Activated CD4-positive, alpha-beta T cell treated with anti-CD3 and anti-CD28 coated beads, Interleukin-2, amount 10 ng/mL, durations not matched to agents 7 days and 5 days (primary cell): ENCODE results near the gene RHEX. TPM values are rescaled to one million over a fixed set of nuclear protein-coding genes. Genes with fewer than 3 reads are reported as not detected.
A peak's percentile ranks its signal among the peaks of the same experiment; 100 is the strongest.

Source experiments
- CTCF ChIA-PET: fragments of 350-600 bp; sonication (Branson Sonifier 250); formaldehyde crosslinking; loops from one replicate; lab custom pipeline; 2021; ENCODE audit warnings: antibody characterized with exemption; lab: Charles Lee
- POLR2A ChIA-PET: fragments of 350-600 bp; sonication (Branson Sonifier 250); formaldehyde crosslinking; loops from one replicate; lab custom pipeline; 2021; ENCODE audit warnings: antibody characterized with exemption; lab: Charles Lee
- DNase-seq: peaks from one replicate; pipeline ENCODE4 v3.0.0-alpha.2; 2020
- H3K27ac Mint-ChIP-seq: one replicate; pipeline ENCODE4 v1.8.0; 2021; ENCODE audit warnings: mild to moderate bottlenecking, moderate library complexity, mixed read lengths
- H3K27me3 Mint-ChIP-seq: one replicate; pipeline ENCODE4 v1.8.0; 2021; ENCODE audit warnings: mixed read lengths
- H3K36me3 Mint-ChIP-seq: one replicate; pipeline ENCODE4 v1.8.0; 2021; ENCODE audit warnings: low read depth, mixed read lengths
- H3K4me1 Mint-ChIP-seq: one replicate; pipeline ENCODE4 v1.8.0; 2021; ENCODE audit warnings: mixed read lengths
- H3K4me3 Mint-ChIP-seq: one replicate; pipeline ENCODE4 v1.8.0; 2021; ENCODE audit warnings: mild to moderate bottlenecking, moderate library complexity, mixed read lengths
- H3K9me3 Mint-ChIP-seq: one replicate; pipeline ENCODE4 v1.8.0; 2021; ENCODE audit warnings: mixed read lengths
- total RNA-seq, 2 experiments: library from RNA; stranded (reverse); gene quantifications; one replicate each; pipeline ENCODE4 v1.2.3, GENCODE V29; 2021

RHEX gene
- total RNA-seq, 2 experiments from 2014 or later, result not detected

DNA sequence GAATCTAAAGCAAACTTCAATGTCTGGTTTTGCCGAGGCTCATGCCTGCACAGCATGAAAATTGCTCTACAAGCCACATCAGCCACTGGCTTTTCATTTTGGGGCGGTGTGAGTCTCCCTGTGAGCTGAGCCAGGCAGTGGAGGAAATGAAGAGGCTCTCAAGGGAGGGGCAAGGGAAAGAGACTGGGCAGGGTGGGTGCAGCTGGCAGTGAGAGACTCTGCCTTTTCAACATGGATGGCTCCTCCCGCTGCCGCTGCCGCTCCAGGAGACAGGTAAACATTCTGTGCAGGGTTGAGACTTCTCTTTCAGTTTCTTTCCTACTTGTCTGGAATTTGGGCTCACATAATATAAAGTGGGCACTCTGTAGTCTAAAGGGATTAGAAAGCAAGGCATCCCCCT, 17.9 kb upstream of the RHEX start:
- Mint-ChIP-seq H3K9me3 (no peaks in the 10 kb centered on the region), H3K27me3 (peaks cover 21% of the 10 kb centered on the region), H3K4me1 (peaks cover 43% of the 10 kb centered on the region), H3K4me3 (peak overlapping the region; percentile 44), H3K27ac (no peak overlapping the region), H3K36me3 (no peaks in the 10 kb centered on the region)
- POLR2A ChIA-PET, result no interaction called here
- CTCF ChIA-PET, result interaction anchor here (1.2 kb wide), 1 partner anchor 24 kb away, joined by 3 read pairs; no protein-coding TSS in a partner anchor
- peak; percentile 25 for DNase-seq

- POLR2A ChIA-PET, result no interaction called here
- H3K4me1 Mint-ChIP-seq, result peaks cover 46% of the 10 kb centered on the region
- H3K9me3 Mint-ChIP-seq, result no peaks in the 10 kb centered on the region
- no peak for DNase-seq
- no peak overlapping the region for H3K4me3 Mint-ChIP-seq
- no peaks in the 10 kb centered on the region for H3K36me3 Mint-ChIP-seq
- no peak overlapping the region for H3K27ac Mint-ChIP-seq
- CTCF ChIA-PET, result interaction anchor here (0.8 to 1.5 kb wide), 6 partner anchors 9 to 69 kb away, joined by 3 to 7 read pairs (median 3); no protein-coding TSS in a partner anchor
- peaks cover 30% of the 10 kb centered on the region for H3K27me3 Mint-ChIP-seq
These were observed 16.1 kb upstream of the RHEX start for GRCh38 chr1:206036663-206037455.

GRCh38 chr1:206037581-206037980, 15.4 kb upstream of the RHEX start:
- Mint-ChIP-seq H3K27me3 (peaks cover 31% of the 10 kb centered on the region), H3K36me3 (no peaks in the 10 kb centered on the region), H3K4me3 (no peak overlapping the region), H3K27ac (no peak overlapping the region), H3K4me1 (peaks cover 44% of the 10 kb centered on the region), H3K9me3 (no peaks in the 10 kb centered on the region)
- POLR2A ChIA-PET, result no interaction called here
- no peak for DNase-seq
- CTCF ChIA-PET, result interaction anchor here (0.8 to 1.5 kb wide), 6 partner anchors 8 to 69 kb away, joined by 3 to 7 read pairs (median 3); no protein-coding TSS in a partner anchor

DNA sequence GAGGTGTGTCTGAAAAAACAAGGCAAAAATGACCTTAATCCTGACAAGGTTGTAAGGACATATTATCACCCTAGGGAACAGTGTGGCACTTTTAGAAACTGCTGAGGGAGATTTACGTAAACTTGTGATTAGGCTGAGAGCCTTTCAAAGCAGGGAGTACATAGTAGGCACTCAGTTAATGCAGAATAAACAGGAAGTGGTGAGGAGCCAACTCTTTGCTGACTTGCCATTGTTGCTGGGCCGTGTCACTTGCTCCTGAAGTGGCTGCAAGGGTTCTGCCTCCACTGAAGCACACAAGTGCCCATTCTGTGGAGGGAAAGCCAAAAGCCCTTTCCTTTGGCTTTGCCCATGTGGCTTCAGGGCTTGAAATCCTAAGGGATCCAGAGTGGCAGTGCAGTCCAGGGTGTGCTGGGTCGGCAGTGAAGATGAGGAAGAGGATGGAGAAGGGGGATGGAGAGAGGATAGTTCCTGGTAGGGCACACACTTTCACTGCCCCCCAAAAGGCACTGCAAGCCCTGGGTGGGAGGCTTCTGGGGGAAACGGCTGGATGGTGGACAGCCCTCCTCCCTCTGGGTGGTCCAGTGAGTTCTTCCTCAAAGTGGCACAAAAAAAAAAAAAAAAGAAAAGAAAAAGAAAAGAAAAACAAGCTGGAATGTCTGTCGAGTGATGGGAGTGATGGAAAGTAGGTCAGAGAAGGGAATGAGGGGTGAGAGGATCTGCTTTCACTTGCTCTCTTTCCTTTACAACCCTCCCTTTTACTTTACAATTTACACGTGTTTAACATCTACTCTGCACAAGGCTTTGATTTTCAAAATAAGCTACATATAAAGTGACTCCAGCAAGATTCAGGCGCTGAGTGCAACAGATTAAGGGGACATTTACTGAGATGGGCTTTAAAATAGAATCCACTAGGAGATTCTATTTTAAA, 13.7 kb upstream of the RHEX start:
- peaks cover 27% of the 10 kb centered on the region for H3K27me3 Mint-ChIP-seq
- H3K4me3 Mint-ChIP-seq, result no peak overlapping the region
- H3K27ac Mint-ChIP-seq, result peak overlapping the region; percentile 65
- ChIA-PET CTCF (interaction anchor here (1.5 kb wide), 1 partner anchor 19 kb away, joined by 5 read pairs; no protein-coding TSS in a partner anchor), POLR2A (no interaction called here)
- H3K9me3 Mint-ChIP-seq, result no peaks in the 10 kb centered on the region
- peak; percentile 22 for DNase-seq
- no peaks in the 10 kb centered on the region for H3K36me3 Mint-ChIP-seq
- H3K4me1 Mint-ChIP-seq, result peaks cover 42% of the 10 kb centered on the region

GRCh38 chr1:206040328-206040727, 12.6 kb upstream of the RHEX start:
- CTCF ChIA-PET, result interaction anchor here (1.5 kb wide), 1 partner anchor 20 kb away, joined by 5 read pairs; no protein-coding TSS in a partner anchor
- Mint-ChIP-seq H3K27me3 (peaks cover 21% of the 10 kb centered on the region), H3K27ac (no peak overlapping the region), H3K36me3 (no peaks in the 10 kb centered on the region), H3K4me1 (peaks cover 32% of the 10 kb centered on the region), H3K4me3 (no peak overlapping the region), H3K9me3 (no peaks in the 10 kb centered on the region)
- DNase-seq, result no peak
- POLR2A ChIA-PET, result no interaction called here

- Mint-ChIP-seq H3K4me3 (no peak overlapping the region), H3K27me3 (peaks cover 19% of the 10 kb centered on the region), H3K27ac (no peak overlapping the region), H3K36me3 (no peaks in the 10 kb centered on the region), H3K4me1 (peaks cover 29% of the 10 kb centered on the region), H3K9me3 (no peaks in the 10 kb centered on the region)
- DNase-seq, result no peak
- ChIA-PET CTCF (no interaction called here), POLR2A (no interaction called here)
These were observed 11.3 kb upstream of the RHEX start for GRCh38 chr1:206041640-206042039.

GRCh38 chr1:206047271-206047670, 5.7 kb upstream of the RHEX start:
- peaks cover 25% of the 10 kb centered on the region for H3K4me1 Mint-ChIP-seq
- ChIA-PET POLR2A (no interaction called here), CTCF (interaction anchor here (1.4 kb wide), 1 partner anchor 59 kb away, joined by 3 read pairs; no protein-coding TSS in a partner anchor)

GRCh38 chr1:206048582-206048981, 4.4 kb upstream of the RHEX start:
- H3K36me3 Mint-ChIP-seq, result peaks cover 4% of the 10 kb centered on the region
- peaks cover 38% of the 10 kb centered on the region for H3K4me1 Mint-ChIP-seq
- no peak overlapping the region for H3K27ac Mint-ChIP-seq
- no peak for DNase-seq
- H3K4me3 Mint-ChIP-seq, result no peak overlapping the region
- no peaks in the 10 kb centered on the region for H3K9me3 Mint-ChIP-seq
- CTCF ChIA-PET, result no interaction called here
- peaks cover 2% of the 10 kb centered on the region for H3K27me3 Mint-ChIP-seq
- POLR2A ChIA-PET, result no interaction called here

More at GRCh38 chr1:206047271-206047670, 5.7 kb upstream of the RHEX start:
- Mint-ChIP-seq H3K27me3 (peaks cover 2% of the 10 kb centered on the region), H3K27ac (no peak overlapping the region), H3K4me3 (no peak overlapping the region), H3K9me3 (no peaks in the 10 kb centered on the region), H3K36me3 (no peaks in the 10 kb centered on the region)
- no peak for DNase-seq

GRCh38 chr1:206049293-206049692, 3.7 kb upstream of the RHEX start:
- ChIA-PET POLR2A (no interaction called here), CTCF (no interaction called here)
- DNase-seq, result no peak
- H3K27me3 Mint-ChIP-seq, result peaks cover 2% of the 10 kb centered on the region
- no peak overlapping the region for H3K27ac Mint-ChIP-seq
- H3K9me3 Mint-ChIP-seq, result no peaks in the 10 kb centered on the region
- H3K4me3 Mint-ChIP-seq, result no peak overlapping the region
- peaks cover 5% of the 10 kb centered on the region for H3K36me3 Mint-ChIP-seq
- H3K4me1 Mint-ChIP-seq, result peaks cover 43% of the 10 kb centered on the region

DNA sequence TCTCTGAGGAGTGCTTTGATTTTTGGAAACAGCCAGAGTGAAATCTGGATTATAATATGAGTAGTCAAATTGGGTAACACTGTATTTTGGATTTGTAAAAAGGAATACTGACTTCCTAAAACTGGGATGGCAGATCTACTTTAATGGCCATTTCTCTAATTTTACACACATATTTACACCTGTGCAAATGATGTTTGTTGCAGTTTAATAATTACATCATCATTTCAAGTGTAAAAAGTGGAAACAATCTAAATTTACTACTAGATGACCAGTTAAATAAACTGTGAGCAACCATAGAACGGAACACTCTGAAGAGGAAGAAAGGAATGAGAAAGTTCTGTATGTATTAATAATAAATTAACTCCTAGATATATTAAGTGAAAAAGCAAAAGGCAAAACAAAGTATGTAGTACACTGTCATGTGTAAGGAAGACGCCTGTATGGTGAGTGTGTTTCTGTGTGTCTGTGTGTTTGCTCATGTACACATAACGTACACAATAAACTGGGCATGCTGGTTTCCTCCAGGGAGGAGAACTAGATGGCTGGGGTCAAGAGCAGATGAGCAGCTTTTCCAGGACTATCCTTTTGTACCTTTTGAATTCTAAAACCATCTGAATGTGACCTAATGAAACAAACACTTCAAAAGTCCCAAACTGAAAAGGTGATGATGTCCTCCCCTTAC, 2.9 kb upstream of the RHEX start:
- Mint-ChIP-seq H3K4me3 (no peak overlapping the region), H3K36me3 (peaks cover 5% of the 10 kb centered on the region), H3K4me1 (peaks cover 43% of the 10 kb centered on the region), H3K27me3 (peaks cover 2% of the 10 kb centered on the region), H3K9me3 (no peaks in the 10 kb centered on the region), H3K27ac (peak overlapping the region; percentile 93)
- ChIA-PET POLR2A (no interaction called here), CTCF (interaction anchor here (1.6 kb wide), 1 partner anchor 73 kb away, joined by 3 read pairs; no protein-coding TSS in a partner anchor)
- DNase-seq, result no peak

DNA sequence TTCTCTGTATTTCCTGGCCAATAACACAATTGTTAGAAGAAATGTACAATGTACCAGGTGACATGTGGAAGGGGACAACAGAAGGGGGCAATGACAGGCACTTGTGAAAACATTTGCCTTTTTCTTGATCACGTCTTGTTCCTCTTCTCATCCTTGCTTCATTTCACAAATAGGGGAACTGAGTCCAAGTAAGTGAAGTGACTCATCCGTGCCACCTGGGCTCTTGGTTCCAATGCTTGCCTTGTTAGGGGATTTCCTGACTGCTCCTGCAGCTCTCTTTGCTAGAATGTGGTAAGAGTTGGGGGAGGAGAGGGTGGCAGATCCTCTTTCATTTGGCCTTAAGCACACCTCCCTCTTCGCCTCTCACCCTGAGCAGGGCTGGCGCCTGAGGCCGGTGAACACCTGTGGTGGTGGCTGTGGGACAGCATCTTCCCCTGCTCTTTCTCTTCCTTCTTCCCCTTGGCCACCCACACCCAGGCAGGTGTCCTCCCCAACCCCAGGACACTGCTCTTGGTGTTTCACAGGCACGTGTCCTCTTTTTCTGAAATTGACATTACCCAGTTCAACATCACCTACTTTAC, 2.2 kb upstream of the RHEX start:
- CTCF ChIA-PET, result interaction anchor here (1.6 kb wide), 1 partner anchor 74 kb away, joined by 3 read pairs; no protein-coding TSS in a partner anchor

More for the DNA sequence above, 2.2 kb upstream of the RHEX start:
- peak; percentile 67 for DNase-seq
- Mint-ChIP-seq H3K9me3 (no peaks in the 10 kb centered on the region), H3K36me3 (peaks cover 5% of the 10 kb centered on the region), H3K4me1 (peaks cover 43% of the 10 kb centered on the region), H3K27me3 (peaks cover 2% of the 10 kb centered on the region), H3K27ac (peak overlapping the region; percentile 93), H3K4me3 (no peak overlapping the region)
- POLR2A ChIA-PET, result no interaction called here
